BE2C (cell line): ENCODE results near the gene NLGN1.
A peak's percentile ranks its signal among the peaks of the same experiment; 100 is the strongest.

Experiments
- DNase-seq: peaks from one replicate; pipeline ENCODE4 v3.0.0-alpha.2; 2020
- H3K27me3 ChIP-seq: fragments of 250-450 bp; sonication (Bioruptor Pico); 2 replicates; pipeline ENCODE4 v1.5.1; 2020; ENCODE audit warnings: mild to moderate bottlenecking
- H3K36me3 ChIP-seq: fragments of 250-450 bp; sonication (Bioruptor Pico); 2 replicates; pipeline ENCODE4 v1.5.1; 2020; ENCODE audit warnings: mild to moderate bottlenecking
- H3K4me1 ChIP-seq: fragments of 250-450 bp; sonication (Bioruptor Pico); 2 replicates; pipeline ENCODE4 v1.5.1; 2020
- H3K4me3 ChIP-seq: 2 replicates; pipeline ENCODE4 v1.5.1; 2011; ENCODE audit warnings: low read depth, low read length
- H3K9me3 ChIP-seq: fragments of 250-450 bp; sonication (Bioruptor Pico); 2 replicates; pipeline ENCODE4 v1.5.1; 2020
- CTCF ChIP-seq: IDR thresholded peaks from 2 replicates; pipeline ENCODE4 v1.5.1; 2012; ENCODE audit warnings: mild to moderate bottlenecking, low read depth, low read length

Gene NLGN1

DNA sequence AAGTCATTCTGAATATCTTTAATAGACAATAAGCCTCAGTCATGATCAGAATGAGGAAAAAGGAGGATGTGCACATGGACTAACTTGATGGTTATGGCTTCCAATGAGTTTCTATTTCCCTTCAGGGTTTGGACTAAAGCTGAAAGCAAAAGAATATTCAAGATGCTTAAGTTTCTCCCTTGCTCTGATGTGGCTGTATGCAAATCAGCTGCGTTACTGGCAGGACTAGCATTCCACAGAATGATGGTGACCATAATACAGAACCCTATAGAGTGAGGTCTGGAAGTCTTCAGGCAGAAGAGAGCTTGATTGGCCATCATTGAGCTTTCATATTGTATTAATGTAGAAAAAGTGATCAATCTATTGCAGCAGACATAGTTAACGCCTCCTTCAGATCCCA, 466.0 kb downstream of the NLGN1 start:
- no peak for TF ChIP-seq CTCF
- Histone ChIP-seq H3K27me3 (no peaks in the 10 kb centered on the region), H3K4me3 (no peak overlapping the region), H3K9me3 (no peaks in the 10 kb centered on the region), H3K36me3 (no peaks in the 10 kb centered on the region), H3K4me1 (no peaks in the 10 kb centered on the region)
- DNase-seq: no peak

- DNase-seq: no peak
- TF ChIP-seq CTCF: no peak
Measured at GRCh38 chr3:173865900-173866498, 468.5 kb downstream of the NLGN1 start.

DNA sequence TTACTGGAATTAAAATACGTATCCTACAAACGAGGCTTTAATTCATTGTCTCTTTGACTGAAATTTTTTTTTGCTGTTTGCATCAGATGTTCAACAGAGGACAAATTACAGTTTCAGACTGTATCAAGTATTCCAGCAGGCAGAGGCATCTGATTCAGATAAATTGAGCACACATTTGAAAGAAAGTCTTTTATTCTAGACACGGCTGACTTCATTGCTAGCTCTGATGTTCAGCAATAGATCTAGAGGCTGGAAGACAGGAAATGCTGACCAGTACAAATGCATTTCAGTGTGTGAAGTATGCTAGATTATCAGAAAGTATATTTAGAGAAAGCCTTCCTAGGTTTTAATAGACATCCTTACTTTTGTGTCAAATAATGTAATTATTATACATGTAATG, 472.2 kb downstream of the NLGN1 start:
- no peak for TF ChIP-seq CTCF
- Histone ChIP-seq H3K9me3 (no peaks in the 10 kb centered on the region), H3K36me3 (no peaks in the 10 kb centered on the region), H3K4me3 (no peak overlapping the region), H3K4me1 (no peaks in the 10 kb centered on the region), H3K27me3 (no peaks in the 10 kb centered on the region)
- no peak for DNase-seq

More at GRCh38 chr3:173865900-173866498, 468.5 kb downstream of the NLGN1 start:
- Histone ChIP-seq H3K9me3 (no peaks in the 10 kb centered on the region), H3K36me3 (no peaks in the 10 kb centered on the region), H3K4me1 (no peaks in the 10 kb centered on the region), H3K4me3 (no peak overlapping the region), H3K27me3 (no peaks in the 10 kb centered on the region)

DNA sequence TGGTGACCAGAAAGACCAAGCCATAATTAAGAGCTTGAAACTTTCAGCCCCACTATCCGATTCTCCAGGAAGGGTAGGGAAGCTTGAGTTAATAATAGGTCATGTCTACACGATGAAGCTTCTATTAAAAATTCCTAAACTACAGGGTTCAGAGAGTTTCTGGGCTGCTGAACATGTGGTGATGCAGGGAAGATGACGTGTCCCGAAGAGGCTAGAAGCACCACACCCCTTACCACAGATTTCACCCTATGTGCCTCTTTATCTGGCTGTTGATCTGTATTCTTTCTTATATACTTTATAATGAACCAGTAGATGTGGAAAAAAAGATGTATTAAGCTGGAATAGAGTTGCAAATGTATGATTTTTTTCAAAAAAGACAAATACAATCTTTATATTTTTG, 473.4 kb downstream of the NLGN1 start:
- no peak for DNase-seq
- no peaks in the 10 kb centered on the region for H3K9me3 ChIP-seq
- H3K36me3 ChIP-seq: no peaks in the 10 kb centered on the region
- no peak for TF ChIP-seq CTCF
- no peaks in the 10 kb centered on the region for H3K4me1 ChIP-seq
- H3K4me3 ChIP-seq: no peak overlapping the region
- no peaks in the 10 kb centered on the region for H3K27me3 ChIP-seq

- H3K4me3 ChIP-seq: no peak overlapping the region
- no peak for DNase-seq
- no peaks in the 10 kb centered on the region for H3K4me1 ChIP-seq
- no peak for TF ChIP-seq CTCF
- H3K36me3 ChIP-seq: no peaks in the 10 kb centered on the region
- no peaks in the 10 kb centered on the region for H3K27me3 ChIP-seq
- no peaks in the 10 kb centered on the region for H3K9me3 ChIP-seq
Measured at GRCh38 chr3:173875790-173876189, 478.2 kb downstream of the NLGN1 start.

DNA sequence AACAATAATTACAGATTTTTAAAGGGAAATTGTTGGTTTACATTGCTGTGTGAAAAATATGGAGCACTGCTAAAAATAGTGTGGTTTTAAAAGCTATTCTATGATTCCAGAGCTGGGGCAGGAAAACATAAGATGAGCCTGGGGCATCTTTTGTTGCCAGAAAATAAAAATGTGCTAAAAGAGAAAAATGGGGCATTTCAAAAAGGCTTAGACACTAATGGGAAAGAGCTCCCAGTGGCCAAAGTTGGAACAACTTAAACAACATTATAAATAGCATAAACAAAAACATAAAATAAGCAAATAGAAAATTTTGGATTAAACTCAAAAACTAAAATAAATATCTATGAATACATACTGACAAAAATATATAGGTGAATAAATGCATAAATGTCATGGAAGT, 478.9 kb downstream of the NLGN1 start:
- 0 out of 2 replicates have a peak, but pooled peaks have one; percentile 10 for TF ChIP-seq CTCF
- Histone ChIP-seq H3K27me3 (no peaks in the 10 kb centered on the region), H3K4me1 (no peaks in the 10 kb centered on the region), H3K4me3 (no peak overlapping the region), H3K9me3 (no peaks in the 10 kb centered on the region), H3K36me3 (no peaks in the 10 kb centered on the region)
- no peak for DNase-seq
